ENCODE results near the gene VPS37D. TPM values are rescaled to one million over a fixed set of nuclear protein-coding genes. Genes with fewer than 3 reads are reported as not detected.
A peak's percentile ranks its signal among the peaks of the same experiment; 100 is the strongest.
"Not testable (repeated sequence)": the region's sequence is repeated elsewhere in the genome, so short reads cannot be mapped to it uniquely, and the experiment has no call there.

The VPS37D gene, protein sequence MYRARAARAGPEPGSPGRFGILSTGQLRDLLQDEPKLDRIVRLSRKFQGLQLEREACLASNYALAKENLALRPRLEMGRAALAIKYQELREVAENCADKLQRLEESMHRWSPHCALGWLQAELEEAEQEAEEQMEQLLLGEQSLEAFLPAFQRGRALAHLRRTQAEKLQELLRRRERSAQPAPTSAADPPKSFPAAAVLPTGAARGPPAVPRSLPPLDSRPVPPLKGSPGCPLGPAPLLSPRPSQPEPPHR
- total RNA-seq (2014; rRNA removed; shearing (Covaris generic)), result 8.3 and 9.8 TPM in 2 replicates

DNA sequence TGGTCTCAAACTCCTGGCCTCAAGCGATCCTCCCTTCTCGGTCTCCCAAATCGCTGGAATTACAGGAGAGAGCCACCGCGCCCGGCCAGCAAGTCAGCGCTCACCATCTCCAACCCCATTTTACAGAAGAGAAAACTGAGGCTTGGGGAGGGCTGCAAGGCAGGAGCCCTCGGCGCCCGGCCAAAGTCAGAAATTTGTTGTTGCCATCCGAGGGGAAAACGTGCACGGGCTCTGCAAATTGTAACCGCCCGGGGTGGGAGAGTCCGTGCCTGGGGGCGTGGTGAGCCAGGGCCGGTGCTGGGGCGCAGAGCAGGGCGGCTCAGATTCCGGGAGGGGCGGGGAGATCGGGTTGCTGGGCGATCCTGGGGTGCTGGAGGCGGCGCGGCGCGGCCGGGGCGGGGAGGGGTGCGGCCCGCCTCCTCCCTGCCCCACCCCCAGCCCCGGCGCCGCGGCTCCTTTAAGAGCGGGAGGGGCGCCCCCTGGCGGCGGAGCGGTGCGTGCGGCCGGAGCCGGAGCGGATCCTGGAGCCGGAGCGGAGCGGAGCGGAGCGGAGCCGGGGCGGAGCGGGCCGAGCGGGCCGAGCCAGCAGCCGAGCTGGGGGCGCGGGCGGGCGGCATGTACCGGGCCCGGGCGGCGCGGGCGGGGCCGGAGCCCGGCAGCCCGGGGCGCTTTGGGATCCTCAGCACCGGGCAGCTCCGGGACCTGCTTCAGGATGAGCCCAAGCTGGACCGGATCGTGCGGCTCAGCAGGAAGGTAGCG is at the start of gene VPS37D:
Gene VPS37D (plus strand): TSS at position 488 of the 759 bp plus-strand sequence. CDS start 128 bp downstream, at position 616.
- in situ Hi-C loops (cut with HindIII; ENCODE audit: low sequenced_read_pairs), result no loop called here
- peak; percentile 86 for DNase-seq (ENCODE audit: low spot score)

DNA sequence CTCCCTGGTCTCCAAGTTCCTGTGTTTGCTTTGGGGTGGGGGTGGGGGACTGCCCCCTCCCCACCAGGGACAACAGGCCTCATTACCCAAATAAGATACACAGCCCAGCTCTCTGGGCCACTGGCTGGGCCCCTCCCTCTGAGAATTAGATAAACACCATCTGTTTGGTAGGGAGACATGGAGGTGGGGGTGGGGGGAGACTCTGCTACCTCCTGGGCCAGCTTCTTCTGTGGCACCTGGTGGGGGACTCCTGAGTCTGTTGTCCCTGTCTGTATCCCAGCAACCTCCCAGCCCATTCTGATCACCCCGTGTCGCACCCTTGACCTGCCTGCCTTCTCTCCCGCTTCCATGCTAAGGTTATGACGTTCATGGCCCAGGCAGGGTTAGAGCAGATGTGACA is 49.1 kb upstream of the VPS37D start:
- in situ Hi-C loops (cut with HindIII; ENCODE audit: low sequenced_read_pairs), result no loop called here
- peak; percentile 57 for DNase-seq (ENCODE audit: low spot score)

DNA sequence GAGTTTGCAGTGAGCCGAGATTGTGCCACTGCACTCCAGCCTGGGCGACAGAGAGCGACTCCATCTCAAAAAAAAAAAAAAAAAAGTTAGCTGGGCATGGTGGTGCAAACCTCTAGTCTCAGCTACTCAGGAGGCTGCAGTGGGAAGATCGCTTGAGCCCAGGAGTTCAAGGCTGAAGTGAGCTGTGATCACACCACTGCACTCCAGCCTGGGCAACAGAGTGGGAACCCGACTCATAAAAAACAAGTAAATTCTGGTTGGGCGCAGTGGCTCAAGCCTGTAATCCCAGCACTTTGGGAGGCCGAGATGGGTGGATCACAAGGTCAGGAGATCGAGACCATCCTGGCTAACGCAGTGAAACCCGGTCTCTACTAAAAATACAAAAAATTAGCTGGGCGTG is 48.2 kb upstream of the VPS37D start:
- DNase-seq (ENCODE audit: low spot score); in situ Hi-C loops (cut with HindIII; ENCODE audit: low sequenced_read_pairs): not testable (repeated sequence)

DNA sequence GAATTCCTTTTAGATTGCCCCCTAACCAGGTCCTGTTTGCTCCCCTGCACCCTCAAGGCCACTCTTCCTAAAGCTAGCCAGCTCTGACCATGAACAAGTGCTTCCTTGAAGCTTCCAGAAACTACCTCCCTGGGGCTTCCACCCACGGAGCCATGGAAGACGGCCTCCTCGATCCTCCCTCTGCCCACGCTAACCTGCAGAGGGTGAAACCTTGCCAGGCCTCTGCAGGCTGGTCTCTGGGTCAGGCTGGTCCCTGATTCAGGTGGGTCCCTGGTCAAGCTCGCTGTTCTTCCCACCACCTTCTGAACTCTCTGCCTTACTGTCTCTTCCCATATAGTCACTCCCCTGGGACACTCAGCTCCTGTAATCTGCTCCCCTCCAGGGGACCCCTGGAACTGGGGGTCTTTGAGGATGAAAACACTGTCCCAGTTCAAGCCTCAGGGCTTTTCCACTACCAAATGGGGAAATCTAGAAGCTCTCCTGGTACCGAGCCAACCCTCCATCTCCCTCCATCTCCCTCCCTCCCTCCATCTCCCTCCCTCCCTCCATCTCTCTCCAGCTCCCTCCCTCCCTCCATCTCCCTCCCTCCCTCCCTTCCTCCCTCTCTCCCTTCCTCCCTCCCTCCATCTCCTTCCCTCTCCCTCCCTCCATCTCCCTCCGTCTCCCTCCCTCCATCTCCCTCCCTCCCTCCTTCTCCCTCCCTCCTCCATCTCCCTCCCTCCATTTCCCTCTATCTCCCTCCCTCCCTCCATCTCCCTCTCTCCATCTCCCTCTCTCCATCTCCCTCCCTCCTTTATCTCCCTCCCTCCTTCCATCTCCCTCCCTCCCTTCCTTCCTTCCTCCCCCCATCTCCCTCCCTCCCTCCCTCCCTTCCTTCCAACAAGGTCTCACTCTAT is 46.2 kb upstream of the VPS37D start:
- DNase-seq (ENCODE audit: low spot score), result no peak
- in situ Hi-C loops (cut with HindIII; ENCODE audit: low sequenced_read_pairs), result no loop called here

DNA sequence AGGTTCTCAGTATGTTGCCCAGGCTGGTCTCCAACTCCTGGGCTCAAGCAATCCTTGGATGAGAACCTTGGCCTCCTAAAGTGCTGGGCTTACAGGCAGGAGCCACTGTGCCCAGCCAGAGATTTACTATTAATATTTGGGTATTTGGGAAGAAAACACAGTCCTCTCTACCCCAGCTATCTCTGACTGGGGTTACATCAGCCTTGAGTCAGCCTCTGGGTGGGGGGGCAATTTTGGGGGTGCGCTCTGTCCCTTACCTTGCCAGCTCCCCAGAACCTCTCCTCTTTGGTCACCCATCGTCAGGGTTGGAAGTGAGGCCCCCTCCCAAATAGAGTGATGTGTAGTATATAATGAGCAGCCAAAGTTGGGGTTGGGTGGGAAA is 45.1 kb upstream of the VPS37D start:
- no peak for DNase-seq (ENCODE audit: low spot score)
- in situ Hi-C loops (cut with HindIII; ENCODE audit: low sequenced_read_pairs), result no loop called here

DNA sequence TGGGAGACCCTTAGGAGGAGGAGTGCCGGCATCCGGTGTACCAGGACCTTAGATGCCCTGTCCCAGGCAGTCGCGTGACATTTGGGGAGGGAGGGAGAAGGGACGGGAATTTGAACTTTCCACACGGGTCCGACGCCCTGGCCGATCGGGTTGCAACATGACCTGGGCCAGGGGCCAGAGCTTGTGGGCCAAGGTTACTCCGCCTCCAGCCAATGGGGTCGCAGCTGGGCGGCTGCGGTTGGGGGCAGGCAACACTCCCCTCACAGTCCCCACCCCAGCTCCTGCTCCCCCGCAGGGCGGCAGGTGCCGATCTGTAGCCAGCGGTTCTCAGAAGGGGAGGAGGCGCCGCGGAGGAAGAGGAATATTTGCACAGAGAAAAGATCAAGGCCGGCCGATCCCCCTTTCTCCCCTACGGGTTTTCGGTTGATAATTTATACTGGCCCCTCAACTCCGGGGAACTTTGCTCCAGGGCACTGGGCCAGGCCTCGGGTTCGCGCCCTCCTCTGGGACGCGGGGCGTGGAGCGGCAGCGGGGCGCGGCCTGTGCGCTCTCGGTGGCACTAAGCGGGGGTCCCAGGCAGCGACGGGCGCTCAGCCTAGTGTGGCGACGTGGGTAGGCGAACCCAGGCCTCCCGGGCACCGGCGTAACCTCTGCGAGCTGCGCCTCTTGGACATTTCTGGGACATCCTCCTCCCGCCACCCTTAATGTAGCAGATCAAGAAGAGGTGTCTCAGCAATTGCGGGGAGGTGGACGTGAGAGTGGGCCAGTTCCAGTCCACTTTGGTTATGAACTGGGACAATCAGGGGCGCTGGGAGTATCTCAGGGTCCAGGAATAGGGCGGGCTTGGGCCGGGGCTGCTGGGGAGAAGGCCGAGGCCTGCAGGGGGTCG is 44.5 kb upstream of the VPS37D start:
- in situ Hi-C loops (cut with HindIII; ENCODE audit: low sequenced_read_pairs), result no loop called here
- no peak for DNase-seq (ENCODE audit: low spot score)

DNA sequence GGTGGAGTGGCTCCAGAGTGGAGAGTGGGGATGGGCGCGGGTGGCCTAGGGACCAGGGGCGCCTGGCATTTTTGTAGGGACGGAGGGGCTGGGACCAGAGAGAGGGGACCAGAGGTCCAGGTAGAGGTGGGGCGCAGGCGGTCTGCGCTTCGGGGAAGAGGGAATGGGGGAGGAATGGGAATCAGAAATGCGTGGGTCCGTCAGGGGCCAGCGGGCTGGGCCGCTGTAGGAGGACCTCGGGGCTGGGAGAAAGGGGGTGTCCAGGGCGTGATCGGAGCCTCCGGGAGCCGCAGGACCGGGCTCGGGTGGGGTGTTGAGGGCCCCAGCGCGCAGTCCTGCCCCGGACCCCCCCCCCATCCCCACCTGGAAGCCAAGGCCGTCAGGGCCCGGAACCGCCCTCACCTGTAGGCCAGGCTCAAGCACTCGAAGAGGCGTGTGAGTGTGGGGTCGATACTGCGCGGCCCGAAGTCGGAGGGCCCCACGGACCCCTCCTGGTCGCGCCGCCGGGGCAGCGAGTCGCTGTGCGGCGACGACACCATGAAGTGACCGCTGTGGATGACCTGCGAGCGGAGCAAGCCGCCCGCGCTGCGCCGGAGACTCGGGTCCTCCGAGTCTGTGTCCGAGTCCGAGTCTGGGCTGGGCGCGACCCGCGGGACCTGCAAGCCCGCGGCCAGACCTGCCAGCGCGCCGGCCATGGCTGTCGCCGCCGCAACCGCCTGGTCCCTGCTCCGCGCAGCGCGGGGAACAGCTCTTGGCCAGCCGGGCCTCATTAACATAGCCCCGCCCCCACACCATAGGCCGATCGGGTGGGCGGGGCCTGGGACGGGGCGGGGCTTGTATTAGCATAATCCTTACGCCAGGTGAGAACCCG is 43.6 kb upstream of the VPS37D start, which contains the start of gene MLXIPL:
Gene MLXIPL (minus strand): TSS at position 725 of the 871 bp plus-strand sequence. CDS start 30 bp downstream, at position 695.
- in situ Hi-C loops (cut with HindIII; ENCODE audit: low sequenced_read_pairs), result no loop called here
- peak; percentile 92 for DNase-seq (ENCODE audit: low spot score)

DNA sequence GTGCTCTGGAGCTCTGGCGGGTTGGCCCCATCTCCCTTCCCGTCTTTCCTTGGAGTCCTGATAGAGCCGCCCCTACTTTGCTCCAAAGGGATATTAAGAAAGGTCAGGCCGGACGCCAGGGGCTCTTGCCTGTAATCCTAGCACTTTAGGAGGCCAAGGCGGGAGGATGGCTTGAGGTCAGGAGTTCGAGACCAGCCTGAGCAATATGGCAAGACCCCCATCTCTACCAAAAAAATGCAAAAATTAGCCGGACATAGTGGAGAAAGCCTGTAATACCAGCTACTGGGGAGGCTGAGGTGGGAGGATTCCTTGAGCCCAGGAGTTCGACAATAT is 43.0 kb upstream of the VPS37D start:
- no peak for DNase-seq (ENCODE audit: low spot score)
- in situ Hi-C loops (cut with HindIII; ENCODE audit: low sequenced_read_pairs), result no loop called here

DNA sequence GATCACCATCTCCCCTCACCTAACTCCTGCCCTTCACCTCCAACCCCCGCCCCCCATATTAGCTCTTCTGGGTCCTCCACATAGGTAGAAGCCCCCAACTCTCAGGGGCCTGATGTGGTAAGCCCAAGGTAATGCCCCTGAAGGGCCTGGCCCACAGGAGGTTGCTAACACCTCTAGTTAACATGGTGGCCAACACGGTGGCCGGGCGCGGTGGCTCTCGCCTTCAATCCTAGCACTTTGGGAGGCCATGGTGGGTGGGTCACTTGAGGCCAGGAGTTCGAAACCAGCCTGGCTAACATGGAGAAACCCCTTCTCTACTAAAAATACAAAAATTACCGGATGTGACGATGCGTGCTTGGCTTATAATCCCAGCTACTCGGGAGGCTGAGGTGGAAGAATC is 42.4 kb upstream of the VPS37D start:
- in situ Hi-C loops (cut with HindIII; ENCODE audit: low sequenced_read_pairs), result no loop called here
- no peak for DNase-seq (ENCODE audit: low spot score)

DNA sequence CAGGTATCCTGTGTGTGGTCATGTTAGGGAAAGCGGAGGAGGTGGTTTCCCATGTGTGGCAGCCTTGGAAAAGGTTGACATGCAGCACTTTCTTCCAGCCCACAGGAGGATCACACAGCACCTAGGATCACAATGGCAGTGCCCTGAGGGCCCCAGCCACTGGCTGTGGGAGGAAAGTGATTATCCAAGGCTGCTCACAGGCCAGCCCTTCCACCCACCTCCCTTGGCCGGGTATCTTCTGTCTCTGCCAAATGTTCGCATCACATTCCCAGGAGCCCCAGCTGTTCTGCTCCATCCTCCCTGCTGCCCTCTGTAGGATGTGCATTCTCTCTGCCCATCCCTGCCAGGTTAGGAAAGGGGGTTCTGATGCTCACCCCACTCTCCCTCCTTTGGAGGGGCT is 40.8 kb upstream of the VPS37D start:
- no peak for DNase-seq (ENCODE audit: low spot score)
- in situ Hi-C loops (cut with HindIII; ENCODE audit: low sequenced_read_pairs), result no loop called here

DNA sequence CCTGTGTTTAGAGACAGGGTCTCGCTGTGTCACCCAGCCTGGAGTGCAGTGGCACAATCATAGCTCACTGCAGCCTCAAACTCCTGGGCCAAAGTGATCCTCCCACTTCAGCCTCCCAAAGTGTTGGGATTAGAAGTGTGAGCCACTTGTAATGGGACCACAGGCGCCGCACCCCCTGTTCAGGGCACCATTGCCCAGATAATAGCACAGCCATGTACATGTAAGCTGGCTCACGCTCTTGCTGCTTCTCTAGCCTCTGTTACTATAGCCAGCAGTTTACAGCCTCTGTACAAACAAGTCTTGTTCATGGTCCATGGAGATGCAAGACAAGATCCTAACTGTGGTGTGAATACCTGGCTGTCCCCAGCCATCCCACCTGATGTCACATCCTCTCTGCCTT is 39.1 kb upstream of the VPS37D start:
- in situ Hi-C loops (cut with HindIII; ENCODE audit: low sequenced_read_pairs), result no loop called here
- DNase-seq (ENCODE audit: low spot score), result no peak

DNA sequence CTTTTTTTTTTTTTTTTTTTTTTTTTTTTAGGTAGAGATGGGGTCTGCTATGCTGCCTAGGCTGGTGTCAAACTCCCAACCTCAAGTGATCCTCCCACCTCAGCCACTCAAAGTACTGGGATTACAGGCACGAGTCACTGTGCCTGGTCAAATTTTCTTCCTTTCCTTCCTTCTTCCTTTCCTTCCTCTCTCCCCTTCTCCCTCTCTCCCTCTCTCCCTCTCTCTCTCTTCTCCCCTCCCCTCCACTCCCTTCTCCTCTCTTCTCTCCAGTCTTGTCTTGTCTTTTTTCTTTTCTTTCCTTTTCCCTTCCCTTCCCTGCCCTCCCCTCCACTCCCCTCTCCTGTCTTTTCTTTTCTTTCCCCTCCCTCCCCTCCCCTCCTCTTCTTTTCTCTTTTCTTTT is 36.1 kb upstream of the VPS37D start:
- DNase-seq (ENCODE audit: low spot score), result no peak
- in situ Hi-C loops (cut with HindIII; ENCODE audit: low sequenced_read_pairs), result no loop called here

DNA sequence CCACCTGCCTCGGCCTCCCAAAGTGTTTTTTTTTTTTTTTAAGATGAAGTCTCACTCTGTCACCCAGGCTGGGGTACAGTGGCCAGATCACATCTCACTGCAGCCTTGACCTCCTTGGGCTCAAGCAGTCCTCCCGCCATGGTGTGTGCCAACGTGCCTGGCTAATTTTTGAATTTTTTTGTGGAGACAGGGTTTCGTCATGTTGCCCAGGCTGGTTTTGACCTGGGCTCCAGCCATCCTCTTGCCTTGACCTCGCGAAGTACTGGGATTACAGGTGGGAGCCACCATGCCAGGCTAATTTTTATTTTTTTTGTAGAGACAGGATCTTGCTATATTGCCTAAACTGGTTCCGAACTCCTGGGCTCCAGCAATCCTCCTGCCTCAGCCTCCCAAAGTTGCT is 34.3 kb upstream of the VPS37D start:
- DNase-seq (ENCODE audit: low spot score), result no peak
- in situ Hi-C loops (cut with HindIII; ENCODE audit: low sequenced_read_pairs), result no loop called here

DNA sequence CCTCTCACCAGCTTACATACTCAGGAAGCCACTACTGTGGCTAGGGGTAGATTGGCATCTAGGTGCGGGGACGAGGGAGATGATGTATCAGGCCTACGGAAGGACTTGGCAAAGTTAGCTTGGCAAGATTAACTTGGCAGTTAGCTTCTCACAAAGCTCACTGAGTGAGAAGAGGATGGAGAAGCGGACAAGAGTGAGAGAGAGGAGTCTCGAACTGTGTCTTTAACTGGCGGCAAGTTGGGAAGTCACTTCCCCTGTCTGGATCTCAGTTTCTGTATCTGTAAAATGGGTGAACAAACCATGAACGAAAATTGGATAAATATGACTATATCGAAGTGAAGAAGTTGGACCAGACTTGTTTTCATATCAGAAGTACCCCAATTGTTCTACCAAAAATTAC is 33.8 kb upstream of the VPS37D start:
- in situ Hi-C loops (cut with HindIII; ENCODE audit: low sequenced_read_pairs), result no loop called here
- DNase-seq (ENCODE audit: low spot score), result no peak

DNA sequence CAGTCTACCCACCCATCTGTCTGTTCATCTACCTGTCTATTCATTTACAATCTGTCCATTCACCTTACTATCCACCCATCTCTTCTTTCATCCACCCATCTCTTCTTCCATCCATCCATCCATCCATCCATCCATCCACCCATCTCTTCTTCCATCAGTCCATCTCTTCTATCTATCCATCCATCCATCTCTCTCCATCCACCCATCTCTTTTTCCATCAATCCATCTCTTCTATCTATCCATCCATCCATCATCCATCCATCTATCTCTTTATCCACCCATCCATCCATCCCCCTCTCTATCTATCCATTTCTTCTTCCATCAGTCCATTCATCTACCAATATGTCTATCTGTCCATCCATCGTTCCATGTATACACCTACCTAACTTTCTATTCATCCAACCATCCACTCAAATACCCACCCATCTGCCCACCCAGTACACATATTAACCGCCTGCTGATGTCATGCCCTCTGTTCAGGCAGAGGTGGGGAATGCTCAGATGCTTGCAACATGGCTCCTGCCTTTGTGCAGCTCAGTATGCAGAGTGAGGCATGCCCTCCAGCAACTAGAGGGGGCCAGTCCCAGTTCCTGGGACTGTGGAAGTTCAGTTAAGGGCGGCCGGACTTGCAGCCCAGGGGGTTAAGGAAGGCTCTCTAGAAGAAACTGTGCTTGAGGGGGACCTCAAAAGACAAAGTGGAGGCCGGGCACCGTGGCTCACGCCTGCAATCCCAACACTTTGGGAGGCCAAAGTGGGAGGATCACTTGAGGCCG is 32.0 kb upstream of the VPS37D start:
- DNase-seq (ENCODE audit: low spot score), result no peak
- in situ Hi-C loops (cut with HindIII; ENCODE audit: low sequenced_read_pairs), result no loop called here

DNA sequence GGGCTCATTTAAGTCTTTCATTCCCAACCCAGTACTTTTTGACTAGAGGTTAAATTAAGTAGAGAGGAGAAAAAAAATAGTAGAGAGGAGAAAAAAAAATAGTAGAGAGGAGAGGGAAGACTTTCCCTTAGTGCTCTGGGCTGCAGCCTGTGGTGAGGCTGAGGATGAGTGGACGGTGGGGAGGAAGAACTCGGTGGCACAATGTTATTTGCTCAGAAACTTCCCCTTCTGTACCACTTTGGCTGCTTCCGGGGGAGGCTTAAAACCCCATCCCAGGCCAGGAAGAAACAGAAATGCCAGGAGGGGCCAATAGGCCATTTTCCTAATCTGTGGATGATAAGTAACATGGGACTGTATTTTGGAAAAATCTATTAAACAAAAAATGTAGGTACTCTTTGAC is 28.7 kb upstream of the VPS37D start:
- in situ Hi-C loops (cut with HindIII; ENCODE audit: low sequenced_read_pairs), result no loop called here
- DNase-seq (ENCODE audit: low spot score), result no peak

DNA sequence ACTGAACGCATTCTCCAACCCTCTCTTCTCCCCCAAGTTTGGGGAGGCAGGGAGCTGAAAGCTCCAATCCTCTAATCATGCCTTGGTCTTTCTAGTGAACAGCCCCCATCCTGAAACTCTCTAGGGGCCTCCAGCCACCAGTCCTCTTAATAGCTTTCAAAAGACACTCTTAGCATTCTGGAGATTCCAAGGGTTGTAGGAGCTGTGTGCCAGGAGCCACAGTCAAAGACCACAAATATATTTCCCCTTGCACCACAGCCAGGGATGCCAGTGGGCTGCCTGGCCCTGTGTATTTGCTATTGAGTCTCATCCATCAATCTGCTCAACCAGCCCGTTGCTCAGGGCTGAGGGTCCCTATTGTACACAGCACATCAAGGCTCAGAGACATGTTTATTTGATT is 24.8 kb upstream of the VPS37D start:
- in situ Hi-C loops (cut with HindIII; ENCODE audit: low sequenced_read_pairs), result no loop called here
- DNase-seq (ENCODE audit: low spot score), result no peak

Measured in G401 (cell line).